OCI-LY7 (cell line): ENCODE data around the gene FRMD1. TPM values are rescaled to one million over a fixed set of nuclear protein-coding genes. Genes with fewer than 3 reads are reported as not detected.

Source experiments
- BruUV-seq: library from RNA; stranded (reverse); fragments of 400-500 nt; replicated peaks from 2 replicates; lab custom pipeline; 2021; lab: Mats Ljungman, UMichigan
- CTCF ChIA-PET: fragments of 300-600 bp; sonication (Branson Sonifier 250); formaldehyde crosslinking; loops from one replicate; lab custom pipeline; 2022; ENCODE audit warnings: antibody characterized with exemption; ENCODE audit not compliant: unreplicated experiment; lab: Charles Lee
- POLR2A ChIA-PET: fragments of 300-600 bp; sonication (Branson Sonifier 250); formaldehyde crosslinking; loops from one replicate; lab custom pipeline; 2022; ENCODE audit warnings: antibody characterized with exemption; lab: Charles Lee
- DNase-seq: peaks from one replicate; pipeline ENCODE4 v3.0.0-alpha.2; 2015; ENCODE audit warnings: low spot score
- H2AFZ ChIP-seq: fragments of 200-600 bp; sonication (generic), shearing (Covaris generic); 2 replicates; pipeline ENCODE4 v1.6.1; 2014; ENCODE audit warnings: mild to moderate bottlenecking, antibody characterized with exemption, low read length, moderate library complexity
- H3K27ac ChIP-seq: fragments of 200-600 bp; sonication (generic); 2 replicates; pipeline ENCODE4 v1.5.1; 2014; ENCODE audit warnings: mixed run types, low read depth, mild to moderate bottlenecking, moderate library complexity, low read length, inconsistent platforms; ENCODE audit not compliant: poor library complexity, severe bottlenecking
- H3K36me3 ChIP-seq: fragments of 200-600 bp; sonication (generic); 2 replicates; pipeline ENCODE4 v1.6.1; 2014; ENCODE audit warnings: mild to moderate bottlenecking, antibody characterized with exemption, low read length, moderate library complexity, mixed read lengths; ENCODE audit not compliant: insufficient read depth
- H3K4me1 ChIP-seq: fragments of 200-600 bp; sonication (generic); 2 replicates; pipeline ENCODE4 v1.5.1; 2014; ENCODE audit warnings: mild to moderate bottlenecking, low read length; ENCODE audit not compliant: insufficient read depth, poor library complexity, severe bottlenecking
- H3K4me2 ChIP-seq: fragments of 200-600 bp; sonication (generic); 2 replicates; pipeline ENCODE4 v1.6.1; 2014; ENCODE audit warnings: mild to moderate bottlenecking, low read length
- H3K4me3 ChIP-seq: fragments of 200-600 bp; sonication (generic); 2 replicates; pipeline ENCODE4 v1.5.1; 2014; ENCODE audit warnings: mild to moderate bottlenecking, low read depth, low read length; ENCODE audit not compliant: poor library complexity, severe bottlenecking
- H3K79me2 ChIP-seq: fragments of 200-600 bp; sonication (generic); 2 replicates; pipeline ENCODE4 v1.6.1; 2016; ENCODE audit warnings: low read depth, mild to moderate bottlenecking, low read length, moderate library complexity, mixed read lengths; ENCODE audit not compliant: insufficient read depth
- H3K9me2 ChIP-seq: fragments of 200-600 bp; sonication (generic); 2 replicates; pipeline ENCODE4 v1.6.1; 2016; ENCODE audit warnings: mild to moderate bottlenecking, low read length, mixed read lengths; ENCODE audit not compliant: insufficient read depth
- H3K9me3 ChIP-seq: fragments of 200-600 bp; sonication (generic); 2 replicates; pipeline ENCODE4 v1.6.1; 2014; ENCODE audit warnings: mild to moderate bottlenecking, mixed run types, low read length, mixed read lengths
- H4K20me1 ChIP-seq: fragments of 200-600 bp; sonication (generic); 2 replicates; pipeline ENCODE4 v1.6.1; 2014; ENCODE audit warnings: mild to moderate bottlenecking, antibody characterized with exemption, low read length, moderate library complexity, mixed read lengths; ENCODE audit not compliant: insufficient read depth
- EZH2phosphoT487 ChIP-seq: fragments of 200-600 bp; sonication (generic); IDR thresholded peaks from 2 replicates; pipeline ENCODE4 v1.6.1; 2018; ENCODE audit warnings: low read depth, borderline replicate concordance, mild to moderate bottlenecking, mixed run types, antibody characterized with exemption, low read length, moderate library complexity, mixed read lengths
- intact Hi-C: fragments of 100-400 bp; cut with micrococcal nuclease; formaldehyde crosslinking; loops from one replicate; pipeline ENCODE4 v1.10.0; 2022; ENCODE audit not compliant: unreplicated experiment
- total RNA-seq, 2 experiments: library from RNA; depleted of rRNA in 1 of 2; stranded (reverse); fragments of >200 nt in 1 of 2; shearing (Covaris generic) in 1 of 2; gene quantifications; 2 replicates each; pipeline ENCODE4 v1.2.3, GENCODE V29; 2014 to 2022
- TF ChIP-seq, protein P1 (sequence below): fragments of 200-600 bp; sonication (generic); conservative IDR thresholded peaks from 2 replicates; pipeline ENCODE4 v1.5.1; 2014; ENCODE audit warnings: mild to moderate bottlenecking, antibody characterized with exemption, low read length, moderate library complexity, mixed read lengths

The FRMD1 gene
- total RNA-seq, 2 experiments from 2014 or later = not detected

DNA sequence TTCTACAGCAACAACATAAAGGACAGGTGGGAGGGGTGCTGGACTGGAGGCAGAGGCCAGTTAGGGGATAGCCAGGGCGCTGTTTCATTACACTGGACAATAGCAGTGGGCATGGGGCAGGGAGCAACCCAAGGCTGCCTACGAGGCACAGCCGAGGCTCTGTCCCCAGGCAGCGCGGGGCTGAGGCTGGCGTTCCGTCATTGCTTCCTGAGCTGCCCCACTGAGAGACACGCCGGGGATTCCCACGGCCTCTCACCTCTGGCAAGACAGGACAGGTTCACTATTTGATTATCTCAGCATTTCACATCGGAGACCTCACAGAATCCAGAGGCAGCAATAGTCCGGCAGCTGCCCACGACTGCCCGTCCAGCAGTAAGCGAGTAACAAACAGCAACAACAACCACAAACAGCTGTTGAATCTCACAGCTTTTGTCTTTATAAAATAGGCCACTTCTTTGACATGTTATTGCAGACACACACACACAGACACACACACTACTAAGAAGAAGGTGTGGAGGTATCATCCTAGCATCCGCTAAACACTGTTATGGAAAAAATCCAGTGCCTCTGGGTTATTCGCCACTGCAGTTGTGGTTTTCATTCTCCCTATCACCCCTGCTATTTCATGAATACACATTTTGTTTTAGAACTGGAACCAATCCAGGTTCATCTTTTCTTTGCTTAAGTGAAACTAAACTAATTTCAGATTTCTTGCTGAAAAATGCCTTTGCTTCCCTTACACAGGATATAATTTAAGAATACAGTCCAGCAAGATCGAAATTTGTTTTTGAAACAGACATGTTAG is 62.1 kb downstream of the FRMD1 start:
- H4K20me1 ChIP-seq = no peaks in the 10 kb centered on the region
- ChIA-PET POLR2A (no interaction called here), CTCF (no interaction called here)
- TF ChIP-seq, protein P1, sequence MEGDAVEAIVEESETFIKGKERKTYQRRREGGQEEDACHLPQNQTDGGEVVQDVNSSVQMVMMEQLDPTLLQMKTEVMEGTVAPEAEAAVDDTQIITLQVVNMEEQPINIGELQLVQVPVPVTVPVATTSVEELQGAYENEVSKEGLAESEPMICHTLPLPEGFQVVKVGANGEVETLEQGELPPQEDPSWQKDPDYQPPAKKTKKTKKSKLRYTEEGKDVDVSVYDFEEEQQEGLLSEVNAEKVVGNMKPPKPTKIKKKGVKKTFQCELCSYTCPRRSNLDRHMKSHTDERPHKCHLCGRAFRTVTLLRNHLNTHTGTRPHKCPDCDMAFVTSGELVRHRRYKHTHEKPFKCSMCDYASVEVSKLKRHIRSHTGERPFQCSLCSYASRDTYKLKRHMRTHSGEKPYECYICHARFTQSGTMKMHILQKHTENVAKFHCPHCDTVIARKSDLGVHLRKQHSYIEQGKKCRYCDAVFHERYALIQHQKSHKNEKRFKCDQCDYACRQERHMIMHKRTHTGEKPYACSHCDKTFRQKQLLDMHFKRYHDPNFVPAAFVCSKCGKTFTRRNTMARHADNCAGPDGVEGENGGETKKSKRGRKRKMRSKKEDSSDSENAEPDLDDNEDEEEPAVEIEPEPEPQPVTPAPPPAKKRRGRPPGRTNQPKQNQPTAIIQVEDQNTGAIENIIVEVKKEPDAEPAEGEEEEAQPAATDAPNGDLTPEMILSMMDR = no peak
- no peak for TF ChIP-seq EZH2phosphoT487
- peaks cover 5% of the 10 kb centered on the region; the same call in 1 of the 2 replicates for H3K9me3 ChIP-seq
- H3K4me3 ChIP-seq = no peak overlapping the region
- no peaks in the 10 kb centered on the region for H3K4me1 ChIP-seq
- no peak overlapping the region for H3K27ac ChIP-seq
- intact Hi-C loops = no loop called here
- H3K79me2 ChIP-seq = no peaks in the 10 kb centered on the region
- H3K4me2 ChIP-seq = no peak overlapping the region
- H3K9me2 ChIP-seq = no peaks in the 10 kb centered on the region
- no peaks in the 10 kb centered on the region for H3K36me3 ChIP-seq
- no TSS peak for BruUV-seq
- no peak overlapping the region for H2AFZ ChIP-seq
- DNase-seq = no peak

DNA sequence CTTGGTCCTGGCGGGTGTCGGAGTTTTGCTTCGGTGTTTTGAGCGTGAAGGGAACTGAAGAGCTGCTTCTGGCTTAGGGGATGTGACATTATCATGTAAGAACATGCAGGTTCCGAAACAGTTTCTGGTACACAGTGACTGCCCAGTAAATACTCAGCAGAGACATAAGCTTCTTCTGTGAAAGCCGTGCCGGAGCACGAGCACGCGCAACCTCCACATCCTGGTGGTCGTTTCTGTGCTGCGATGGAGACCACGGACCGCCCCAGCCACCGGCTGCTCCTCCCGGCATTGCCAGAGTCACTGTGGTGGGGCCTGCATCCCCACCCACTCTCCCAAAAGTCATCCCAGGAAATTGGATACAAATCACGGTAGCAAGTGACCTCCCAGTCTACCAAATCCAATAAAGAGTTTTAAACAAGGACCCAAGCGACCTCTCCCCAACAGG is 62.8 kb downstream of the FRMD1 start:
- CTCF ChIA-PET = no interaction called here
- POLR2A ChIA-PET = no interaction called here
- TF ChIP-seq EZH2phosphoT487 = no peak

DNA sequence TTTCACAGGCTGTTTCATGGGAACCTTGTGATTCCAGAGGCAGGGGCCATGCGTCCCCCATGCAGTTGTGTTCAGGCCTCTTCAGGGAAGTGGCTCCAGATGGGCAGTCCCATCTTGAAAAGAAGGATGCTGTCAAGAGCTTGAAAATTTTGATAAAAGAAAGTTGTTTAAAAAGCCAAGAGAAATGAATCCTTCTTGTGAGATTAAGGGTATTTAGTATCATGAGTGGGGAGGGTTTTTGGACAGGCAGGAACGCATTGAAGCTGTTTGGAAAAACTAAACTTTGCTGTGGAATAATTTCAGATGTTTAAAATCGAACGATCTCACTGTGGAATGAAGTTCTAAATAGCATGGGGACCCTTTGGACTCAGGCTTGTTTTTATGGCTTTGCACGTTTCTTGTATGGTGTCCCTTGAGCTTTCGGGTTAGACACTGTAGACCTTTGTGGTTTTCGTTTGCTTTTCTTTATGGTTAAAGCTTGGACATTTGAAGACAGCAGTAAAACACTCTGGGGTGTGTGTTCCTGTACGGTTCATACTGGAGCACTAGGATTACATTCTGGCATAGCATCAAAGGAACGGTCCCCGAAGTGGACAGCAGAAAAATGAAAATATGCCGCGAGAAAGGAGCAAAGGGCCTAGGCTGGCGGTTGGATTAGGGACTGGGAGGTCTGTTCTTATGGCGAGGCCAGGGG is 63.4 kb downstream of the FRMD1 start:
- Histone ChIP-seq H3K9me3 (peaks cover 17% of the 10 kb centered on the region; the same call in 1 of the 2 replicates), H3K4me2 (no peak overlapping the region), H3K4me3 (no peak overlapping the region), H3K27ac (no peak overlapping the region), H2AFZ (no peak overlapping the region), H4K20me1 (no peaks in the 10 kb centered on the region), H3K36me3 (no peaks in the 10 kb centered on the region), H3K9me2 (no peaks in the 10 kb centered on the region), H3K4me1 (no peaks in the 10 kb centered on the region), H3K79me2 (no peaks in the 10 kb centered on the region)
- CTCF ChIA-PET = no interaction called here
- TF ChIP-seq, protein P1 = no peak
- no peak for TF ChIP-seq EZH2phosphoT487
- BruUV-seq = no TSS peak
- intact Hi-C loops = no loop called here
- DNase-seq = no peak
- POLR2A ChIA-PET = no interaction called here

More for the DNA sequence above, 62.8 kb downstream of the FRMD1 start:
- no peaks in the 10 kb centered on the region for H4K20me1 ChIP-seq
- H3K36me3 ChIP-seq = no peaks in the 10 kb centered on the region
- H3K4me3 ChIP-seq = no peak overlapping the region
- no peaks in the 10 kb centered on the region for H3K79me2 ChIP-seq
- H3K4me2 ChIP-seq = no peak overlapping the region
- H3K27ac ChIP-seq = no peak overlapping the region
- intact Hi-C loops = no loop called here
- peaks cover 12% of the 10 kb centered on the region; the same call in 1 of the 2 replicates for H3K9me3 ChIP-seq
- no peak overlapping the region for H2AFZ ChIP-seq
- H3K9me2 ChIP-seq = no peaks in the 10 kb centered on the region
- H3K4me1 ChIP-seq = no peaks in the 10 kb centered on the region
- no TSS peak for BruUV-seq
- no peak for DNase-seq
